ENCODE results near the gene IFFO2.

- no peak for TF ChIP-seq CTCF (IDR thresholded peaks at IDR 0.05)
- TF ChIP-seq POLR2AphosphoS5 (IDR thresholded peaks at IDR 0.05): peak in 1 of 3 donors; percentile 20
Observed at GRCh38 chr1:18948048-18948912, 8.2 kb downstream of the IFFO2 start.

Measured in transverse colon (tissue), 4 donors.